DMS153 treated with DMSO at 0.1 percent for 48 hours (cell line): ENCODE results near the gene SLC26A5.

Experiments used
- DNase-seq: peaks from one replicate; lab custom pipeline; 2025; ENCODE audit not compliant: unreplicated experiment; lab: John Stamatoyannopoulos, UW

The SLC26A5 gene

GRCh38 chr7:103348452-103348851 lies 97.6 kb downstream of the SLC26A5 start:
- no peak for DNase-seq

GRCh38 chr7:103347507-103348267 lies 98.3 kb downstream of the SLC26A5 start, which contains the start of gene PSMC2:
Gene PSMC2, plus strand, starts transcription at chr7:103347643. Its CDS starts 69 bp downstream, at chr7:103347712.
- peak; percentile 56 for DNase-seq

GRCh38 chr7:103346396-103346795 lies 99.6 kb downstream of the SLC26A5 start:
- DNase-seq = no peak

GRCh38 chr7:103344453-103345149 lies 101.4 kb downstream of the SLC26A5 start, which contains the start of gene DNAJC2:
Gene DNAJC2, minus strand, starts transcription at chr7:103344767. Its CDS starts 145 bp downstream, at chr7:103344622.
- DNase-seq = peak; percentile 79

GRCh38 chr7:103343758-103344452 lies 102.1 kb downstream of the SLC26A5 start:
- no peak for DNase-seq

- DNase-seq = no peak
Measured at GRCh38 chr7:103343332-103343731, 102.7 kb downstream of the SLC26A5 start.

- DNase-seq = no peak
Measured at GRCh38 chr7:103341466-103341865, 104.5 kb downstream of the SLC26A5 start.

- DNase-seq = no peak
Measured at GRCh38 chr7:103338864-103339263, 107.1 kb downstream of the SLC26A5 start.

GRCh38 chr7:103336761-103337160 lies 109.2 kb downstream of the SLC26A5 start:
- no peak for DNase-seq

- no peak for DNase-seq
Measured at GRCh38 chr7:103325744-103326143, 120.3 kb downstream of the SLC26A5 start.
